HepG2 (cell line): ENCODE data around the gene HMGN4. TPM values are rescaled to one million over a fixed set of nuclear protein-coding genes. Genes with fewer than 3 reads are reported as not detected.

ENCODE experiments used
- CC2D1A ChIP-seq: sonication (generic); formaldehyde crosslinking; IDR thresholded peaks from 2 replicates; pipeline ENCODE4 v1.8.1; 2023; ENCODE audit warnings: mild to moderate bottlenecking, missing genetic modification reagents
- ELF4 ChIP-seq: sonication (generic); formaldehyde crosslinking; IDR thresholded peaks from 2 replicates; pipeline ENCODE4 v1.5.0; 2020; ENCODE audit warnings: missing genetic modification reagents, mild to moderate bottlenecking, moderate library complexity, borderline replicate concordance
- GATAD1 ChIP-seq: IDR thresholded peaks from 2 replicates; pipeline ENCODE4 v1.6.1; 2016; ENCODE audit warnings: missing genetic modification reagents, missing compliant biosample characterization
- HOXA9 ChIP-seq: sonication (generic); formaldehyde crosslinking; IDR thresholded peaks from 2 replicates; pipeline ENCODE4 v1.8.1; 2022; ENCODE audit warnings: missing genetic modification reagents, mild to moderate bottlenecking, moderate library complexity, borderline replicate concordance
- KLF13 ChIP-seq: sonication (generic); formaldehyde crosslinking; IDR thresholded peaks from 2 replicates; pipeline ENCODE4 v1.4.0; 2020; ENCODE audit warnings: mild to moderate bottlenecking, missing genetic modification reagents
- NR0B2 ChIP-seq: sonication (generic); formaldehyde crosslinking; IDR thresholded peaks from 2 replicates; pipeline ENCODE4 v1.4.0; 2020; ENCODE audit warnings: mild to moderate bottlenecking, missing genetic modification reagents
- PAX8 ChIP-seq: sonication (generic); formaldehyde crosslinking; IDR thresholded peaks from 2 replicates; pipeline ENCODE4 v1.8.0; 2022; ENCODE audit warnings: mild to moderate bottlenecking, missing genetic modification reagents, borderline replicate concordance
- POGZ ChIP-seq: sonication (generic); formaldehyde crosslinking; IDR thresholded peaks from 2 replicates; pipeline ENCODE4 v1.4.0; 2020; ENCODE audit warnings: mild to moderate bottlenecking, missing genetic modification reagents
- RAD51 ChIP-seq: fragments of 450-650 bp; IDR thresholded peaks from 2 replicates; pipeline ENCODE4 v1.6.1; 2016; ENCODE audit warnings: borderline replicate concordance
- SNRNP70 ChIP-seq: fragments of 200-400 bp; formaldehyde crosslinking; IDR thresholded peaks from 2 replicates; pipeline ENCODE4 v1.6.1; 2017; ENCODE audit warnings: mild to moderate bottlenecking, low read depth, low read length, moderate library complexity
- SP5 ChIP-seq: IDR thresholded peaks from 2 replicates; pipeline ENCODE4 v1.6.1; 2016; ENCODE audit warnings: low read depth, borderline replicate concordance
- U2AF2 ChIP-seq: fragments of 200-400 bp; formaldehyde crosslinking; IDR thresholded peaks from 2 replicates; pipeline ENCODE4 v1.6.1; 2017; ENCODE audit warnings: low read depth, mild to moderate bottlenecking, low read length
- ZFP82 ChIP-seq: sonication (generic); formaldehyde crosslinking; IDR thresholded peaks from 2 replicates; pipeline ENCODE4 v1.5.1; 2020; ENCODE audit warnings: mild to moderate bottlenecking, missing genetic modification reagents, borderline replicate concordance
- ZKSCAN8 ChIP-seq: IDR thresholded peaks from 2 replicates; pipeline ENCODE4 v1.6.1; 2016; ENCODE audit warnings: borderline replicate concordance, missing genetic modification reagents, missing compliant biosample characterization
- ZNF3 ChIP-seq: IDR thresholded peaks from 2 replicates; pipeline ENCODE4 v1.7.0; 2017; ENCODE audit warnings: inconsistent platforms
- ZNF335 ChIP-seq: sonication (generic); formaldehyde crosslinking; IDR thresholded peaks from 2 replicates; pipeline ENCODE4 v1.4.0; 2020; ENCODE audit warnings: missing genetic modification reagents
- ZNF382 ChIP-seq: sonication (generic); formaldehyde crosslinking; IDR thresholded peaks from 2 replicates; pipeline ENCODE4 v1.5.0; 2020; ENCODE audit warnings: missing genetic modification reagents, mild to moderate bottlenecking, borderline replicate concordance
- ZNF44 ChIP-seq: sonication (generic); formaldehyde crosslinking; IDR thresholded peaks from 2 replicates; pipeline ENCODE4 v1.5.1; 2020; ENCODE audit warnings: mild to moderate bottlenecking, missing genetic modification reagents
- polyA plus RNA-seq, 8 experiments: library from polyadenylated mRNA; depleted of rRNA in 3 of 8; stranded (reverse) in 7 of 8; unstranded in 1 of 8; fragments of >200 nt; fragmentation: Illumina TruSeq in 4 of 8; extraction: Trizol in 4 of 8; gene quantifications; 2 replicates each; pipeline versions ENCODE4 v1.2.1 to v1.2.3, GENCODE V29; 2011 to 2016; ENCODE audit warnings: low read depth in 4 of 8, missing spikeins in 1 of 8, mixed read lengths in 1 of 8; ENCODE audit not compliant: insufficient read depth in 1 of 8
- total RNA-seq, 5 experiments: library from RNA; depleted of rRNA; stranded (reverse); fragments of >200 nt; fragmentation: Illumina TruSeq; extraction: Trizol; gene quantifications; 2 replicates each; pipeline ENCODE4 v1.2.3, GENCODE V29; 2016; ENCODE audit warnings: low read depth in 1 of 5
- TF ChIP-seq, protein P1 (sequence below): sonication (generic); formaldehyde crosslinking; IDR thresholded peaks from 2 replicates; pipeline ENCODE4 v1.5.0; 2020; ENCODE audit warnings: missing genetic modification reagents, mild to moderate bottlenecking, borderline replicate concordance
- TF ChIP-seq, protein P2 (sequence below): sonication (generic); formaldehyde crosslinking; IDR thresholded peaks from 2 replicates; pipeline ENCODE4 v1.4.0; 2020; ENCODE audit warnings: missing genetic modification reagents
- TF ChIP-seq, protein P3 (sequence below): sonication (generic); formaldehyde crosslinking; IDR thresholded peaks from 2 replicates; pipeline ENCODE4 v1.8.0; 2022; ENCODE audit warnings: mild to moderate bottlenecking, missing genetic modification reagents
- TF ChIP-seq, protein P4 (sequence below): IDR thresholded peaks from 2 replicates; pipeline ENCODE4 v1.6.1; 2016; ENCODE audit warnings: low read depth, control low read depth

The HMGN4 gene
- total and polyA plus RNA-seq, 2 of the 13 experiments (the other 11 are each of a cell fraction or from before 2014, with no cell fraction given) = 39.9 to 52.1 TPM

DNA sequence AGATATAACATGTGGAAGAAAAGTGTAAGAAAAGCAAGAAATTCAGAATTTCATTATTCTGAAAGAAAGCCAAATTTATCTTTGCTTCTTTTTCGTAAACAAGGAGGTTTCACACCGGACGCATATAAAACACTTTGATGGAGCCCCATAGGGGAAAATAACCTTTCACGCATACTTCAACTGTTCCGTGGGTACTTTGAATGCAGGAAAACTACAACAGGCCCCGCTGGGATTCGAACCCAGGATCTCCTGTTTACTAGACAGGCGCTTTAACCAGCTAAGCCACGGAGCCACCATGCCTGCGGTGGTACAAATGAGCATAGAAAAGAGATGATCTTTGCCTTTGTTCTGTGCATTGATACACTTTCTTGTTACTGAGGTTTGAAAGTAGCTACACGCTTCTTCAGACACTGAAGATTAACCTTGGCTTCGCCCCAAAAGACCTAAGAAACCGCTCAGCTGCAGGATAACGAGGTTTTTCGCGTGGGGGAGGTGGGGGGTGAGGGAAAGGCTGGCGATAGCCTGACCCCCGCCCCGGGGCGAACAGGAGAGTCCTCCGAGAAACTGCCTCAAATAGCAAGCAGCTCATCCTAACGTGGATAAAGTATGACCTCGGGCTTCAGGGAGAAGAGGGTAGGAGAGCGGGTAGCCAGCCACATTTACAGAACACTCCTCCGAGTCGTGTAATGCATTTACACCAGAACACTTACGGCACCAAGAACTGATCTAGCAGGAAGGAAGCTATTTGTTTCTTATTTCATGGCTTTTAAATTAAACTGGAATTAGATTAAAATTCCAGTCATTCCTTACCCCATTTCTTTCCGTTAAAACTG is 5.3 kb upstream of the HMGN4 start (continued):
- TF ChIP-seq KLF13 (CRISPR knock-in tag) (no peak), GATAD1 (CRISPR knock-in tag) (peak; percentile 73), ELF4 (no peak), ZNF335 (CRISPR knock-in tag) (peak; percentile 88), SNRNP70 (no peak), SP5 (CRISPR knock-in tag) (peak; percentile 50; the same call in 1 of the 2 replicates), U2AF2 (no peak), ZNF3 (CRISPR knock-in tag) (no peak; the same call in 1 of the 2 replicates), ZFP82 (CRISPR knock-in tag) (0 out of 2 replicates have a peak, but pooled peaks have one; percentile 68), HOXA9 (CRISPR knock-in tag) (no peak), ZNF44 (CRISPR knock-in tag) (peak; percentile 96), CC2D1A (CRISPR knock-in tag) (no peak), ZNF382 (no peak), ZKSCAN8 (CRISPR knock-in tag) (peak; percentile 92), PAX8 (CRISPR knock-in tag) (no peak), RAD51 (no peak), POGZ (peak; percentile 67), NR0B2 (CRISPR knock-in tag) (peak; percentile 58; the same call in 1 of the 2 replicates)
- TF ChIP-seq, protein P1, sequence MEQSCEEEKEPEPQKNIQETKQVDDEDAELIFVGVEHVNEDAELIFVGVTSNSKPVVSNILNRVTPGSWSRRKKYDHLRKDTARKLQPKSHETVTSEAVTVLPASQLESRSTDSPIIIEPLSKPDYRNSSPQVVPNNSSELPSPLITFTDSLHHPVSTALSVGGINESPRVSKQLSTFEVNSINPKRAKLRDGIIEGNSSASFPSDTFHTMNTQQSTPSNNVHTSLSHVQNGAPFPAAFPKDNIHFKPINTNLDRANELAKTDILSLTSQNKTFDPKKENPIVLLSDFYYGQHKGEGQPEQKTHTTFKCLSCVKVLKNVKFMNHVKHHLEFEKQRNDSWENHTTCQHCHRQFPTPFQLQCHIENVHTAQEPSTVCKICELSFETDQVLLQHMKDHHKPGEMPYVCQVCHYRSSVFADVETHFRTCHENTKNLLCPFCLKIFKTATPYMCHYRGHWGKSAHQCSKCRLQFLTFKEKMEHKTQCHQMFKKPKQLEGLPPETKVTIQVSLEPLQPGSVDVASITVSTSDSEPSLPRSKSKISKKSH (CRISPR knock-in tag) = no peak
- TF ChIP-seq, protein P2, sequence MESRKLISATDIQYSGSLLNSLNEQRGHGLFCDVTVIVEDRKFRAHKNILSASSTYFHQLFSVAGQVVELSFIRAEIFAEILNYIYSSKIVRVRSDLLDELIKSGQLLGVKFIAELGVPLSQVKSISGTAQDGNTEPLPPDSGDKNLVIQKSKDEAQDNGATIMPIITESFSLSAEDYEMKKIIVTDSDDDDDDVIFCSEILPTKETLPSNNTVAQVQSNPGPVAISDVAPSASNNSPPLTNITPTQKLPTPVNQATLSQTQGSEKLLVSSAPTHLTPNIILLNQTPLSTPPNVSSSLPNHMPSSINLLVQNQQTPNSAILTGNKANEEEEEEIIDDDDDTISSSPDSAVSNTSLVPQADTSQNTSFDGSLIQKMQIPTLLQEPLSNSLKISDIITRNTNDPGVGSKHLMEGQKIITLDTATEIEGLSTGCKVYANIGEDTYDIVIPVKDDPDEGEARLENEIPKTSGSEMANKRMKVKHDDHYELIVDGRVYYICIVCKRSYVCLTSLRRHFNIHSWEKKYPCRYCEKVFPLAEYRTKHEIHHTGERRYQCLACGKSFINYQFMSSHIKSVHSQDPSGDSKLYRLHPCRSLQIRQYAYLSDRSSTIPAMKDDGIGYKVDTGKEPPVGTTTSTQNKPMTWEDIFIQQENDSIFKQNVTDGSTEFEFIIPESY (CRISPR knock-in tag) = peak; percentile 60
- TF ChIP-seq, protein P3, sequence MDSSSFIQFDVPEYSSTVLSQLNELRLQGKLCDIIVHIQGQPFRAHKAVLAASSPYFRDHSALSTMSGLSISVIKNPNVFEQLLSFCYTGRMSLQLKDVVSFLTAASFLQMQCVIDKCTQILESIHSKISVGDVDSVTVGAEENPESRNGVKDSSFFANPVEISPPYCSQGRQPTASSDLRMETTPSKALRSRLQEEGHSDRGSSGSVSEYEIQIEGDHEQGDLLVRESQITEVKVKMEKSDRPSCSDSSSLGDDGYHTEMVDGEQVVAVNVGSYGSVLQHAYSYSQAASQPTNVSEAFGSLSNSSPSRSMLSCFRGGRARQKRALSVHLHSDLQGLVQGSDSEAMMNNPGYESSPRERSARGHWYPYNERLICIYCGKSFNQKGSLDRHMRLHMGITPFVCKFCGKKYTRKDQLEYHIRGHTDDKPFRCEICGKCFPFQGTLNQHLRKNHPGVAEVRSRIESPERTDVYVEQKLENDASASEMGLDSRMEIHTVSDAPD = peak; percentile 37; the same call in 1 of the 2 replicates
- TF ChIP-seq, protein P4, sequence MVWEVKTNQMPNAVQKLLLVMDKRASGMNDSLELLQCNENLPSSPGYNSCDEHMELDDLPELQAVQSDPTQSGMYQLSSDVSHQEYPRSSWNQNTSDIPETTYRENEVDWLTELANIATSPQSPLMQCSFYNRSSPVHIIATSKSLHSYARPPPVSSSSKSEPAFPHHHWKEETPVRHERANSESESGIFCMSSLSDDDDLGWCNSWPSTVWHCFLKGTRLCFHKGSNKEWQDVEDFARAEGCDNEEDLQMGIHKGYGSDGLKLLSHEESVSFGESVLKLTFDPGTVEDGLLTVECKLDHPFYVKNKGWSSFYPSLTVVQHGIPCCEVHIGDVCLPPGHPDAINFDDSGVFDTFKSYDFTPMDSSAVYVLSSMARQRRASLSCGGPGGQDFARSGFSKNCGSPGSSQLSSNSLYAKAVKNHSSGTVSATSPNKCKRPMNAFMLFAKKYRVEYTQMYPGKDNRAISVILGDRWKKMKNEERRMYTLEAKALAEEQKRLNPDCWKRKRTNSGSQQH (CRISPR knock-in tag) = peak; percentile 50; the same call in 1 of the 2 replicates
